NCI-H2196 (cell line): ENCODE data around the gene IL2RG.

Experiments
- DNase-seq: peaks from one replicate; lab custom pipeline; 2025; ENCODE audit not compliant: unreplicated experiment; lab: John Stamatoyannopoulos, UW

IL2RG gene

GRCh38 chrX:71081330-71082123, 29.9 kb downstream of the IL2RG start:
- no peak for DNase-seq

- DNase-seq: no peak
These were observed 40.8 kb downstream of the IL2RG start for GRCh38 chrX:71070531-71070930.

- peak; percentile 81 for DNase-seq
These were observed 43.1 kb downstream of the IL2RG start, which contains the start of gene SNX12 for GRCh38 chrX:71068044-71068918. TSS of gene SNX12 (minus strand) at chrX:71068334. CDS start at chrX:71068306, 28 bp downstream.

GRCh38 chrX:71067712-71068043, 43.7 kb downstream of the IL2RG start:
- DNase-seq: no peak

DNA sequence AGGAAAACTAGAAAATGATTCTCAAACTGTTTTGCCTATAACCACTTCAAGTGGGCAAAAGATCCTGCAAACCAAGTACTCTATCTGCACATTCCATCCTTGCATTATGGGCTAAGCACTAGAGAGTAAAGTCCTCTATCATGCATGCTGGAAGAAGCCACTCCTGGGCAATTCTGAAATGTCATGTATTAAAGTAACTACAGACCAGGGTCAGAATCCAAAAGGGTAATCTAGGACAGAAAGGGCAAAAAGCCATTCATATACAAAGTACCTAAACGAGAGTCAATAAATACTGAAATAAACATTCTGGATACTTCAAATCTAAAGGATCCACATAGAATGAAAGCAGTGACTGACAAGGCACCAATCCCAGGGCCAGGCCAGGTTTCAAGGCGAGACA, 44.3 kb downstream of the IL2RG start:
- no peak for DNase-seq

DNA sequence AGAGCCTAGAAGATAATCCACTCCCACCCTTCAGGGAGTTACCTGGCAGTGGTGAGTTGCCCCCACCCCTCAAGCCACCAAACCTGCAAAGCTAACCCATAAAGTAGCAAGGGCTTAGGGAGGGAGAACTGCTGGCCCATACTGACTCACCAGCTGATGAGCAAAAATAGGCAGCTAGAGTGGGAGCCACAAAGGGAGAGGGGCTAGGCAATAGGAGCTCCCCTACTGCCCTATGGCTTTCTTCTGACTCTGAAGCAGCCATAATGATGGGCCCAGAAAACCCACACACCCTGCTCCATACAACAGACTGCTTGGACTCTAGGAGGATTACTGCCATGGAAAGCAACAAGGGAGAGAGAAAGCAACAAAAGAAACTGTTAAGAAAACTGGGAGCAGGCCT, 51.2 kb downstream of the IL2RG start:
- no peak for DNase-seq

- DNase-seq: no peak
These were observed 53.4 kb downstream of the IL2RG start for GRCh38 chrX:71057848-71058530.
